A172 (cell line): Measurements from ENCODE around the gene SLC25A45. TPM values are rescaled to one million over a fixed set of nuclear protein-coding genes. Genes with fewer than 3 reads are reported as not detected.
A peak's percentile ranks its signal among the peaks of the same experiment; 100 is the strongest.
"Not testable (repeated sequence)": the region's sequence is repeated elsewhere in the genome, so short reads cannot be mapped to it uniquely, and the experiment has no call there.

Experiments used
- DNase-seq: peaks from one replicate; pipeline ENCODE4 v3.0.0-alpha.2; 2015; ENCODE audit warnings: low spot score
- total RNA-seq: library from RNA; depleted of rRNA; stranded (reverse); fragments of >200 nt; shearing (Covaris generic); gene quantifications from 2 replicates; pipeline ENCODE4 v1.2.3, GENCODE V29; 2014

The SLC25A45 gene
- total RNA-seq, 1 experiment from 2014 or later, result 7.0 TPM

DNA sequence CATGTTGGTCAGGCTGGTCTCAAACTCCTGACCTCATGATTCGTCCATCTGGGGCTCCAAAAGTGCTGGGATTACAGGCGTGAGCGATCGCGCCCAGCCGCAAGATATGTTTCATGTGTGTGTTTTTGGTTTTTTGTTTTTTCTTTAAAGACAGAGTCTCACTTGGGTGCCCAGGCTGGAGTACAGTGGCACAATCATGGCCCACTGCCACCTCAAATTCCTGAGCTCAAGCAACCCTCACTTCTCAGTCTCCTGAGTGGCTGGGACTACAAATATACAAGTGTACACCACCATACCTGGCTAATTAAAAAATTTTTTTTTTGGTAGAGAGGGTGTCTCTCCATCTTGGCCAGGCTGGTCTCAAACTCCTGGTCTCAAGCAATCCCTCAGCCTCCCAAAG lies 19.5 kb downstream of the SLC25A45 start:
- no peak for DNase-seq

DNA sequence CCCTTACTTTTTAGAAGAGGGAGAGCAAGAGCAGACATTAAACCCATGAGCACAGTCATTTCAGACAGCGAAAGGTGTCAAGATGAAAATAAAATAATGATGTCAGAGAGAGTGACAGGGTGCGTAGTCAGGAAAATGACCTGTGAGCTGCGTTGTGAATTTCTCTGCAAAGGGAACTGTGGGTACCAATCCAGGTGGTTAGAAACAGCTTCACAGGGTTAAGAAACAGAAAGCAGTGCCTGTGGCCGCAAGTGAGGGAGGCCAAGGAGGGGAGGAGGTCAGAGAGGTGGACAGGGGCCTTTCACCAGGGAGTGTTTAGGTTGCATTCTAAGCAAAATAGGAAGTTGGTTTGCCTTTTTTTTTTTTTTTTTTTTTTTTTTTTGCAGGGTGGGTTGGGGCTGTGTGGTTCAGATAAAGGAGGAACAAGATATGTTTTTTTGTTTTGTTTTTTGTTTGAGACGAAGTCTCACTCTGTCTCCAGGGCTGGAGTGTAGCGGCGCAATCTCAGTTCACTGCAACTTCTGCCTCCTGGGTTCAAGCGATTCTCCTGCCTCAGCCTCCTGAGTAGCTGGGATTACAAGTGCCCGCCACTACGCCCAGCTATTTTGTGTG lies 20.0 kb downstream of the SLC25A45 start:
- DNase-seq, result no peak

DNA sequence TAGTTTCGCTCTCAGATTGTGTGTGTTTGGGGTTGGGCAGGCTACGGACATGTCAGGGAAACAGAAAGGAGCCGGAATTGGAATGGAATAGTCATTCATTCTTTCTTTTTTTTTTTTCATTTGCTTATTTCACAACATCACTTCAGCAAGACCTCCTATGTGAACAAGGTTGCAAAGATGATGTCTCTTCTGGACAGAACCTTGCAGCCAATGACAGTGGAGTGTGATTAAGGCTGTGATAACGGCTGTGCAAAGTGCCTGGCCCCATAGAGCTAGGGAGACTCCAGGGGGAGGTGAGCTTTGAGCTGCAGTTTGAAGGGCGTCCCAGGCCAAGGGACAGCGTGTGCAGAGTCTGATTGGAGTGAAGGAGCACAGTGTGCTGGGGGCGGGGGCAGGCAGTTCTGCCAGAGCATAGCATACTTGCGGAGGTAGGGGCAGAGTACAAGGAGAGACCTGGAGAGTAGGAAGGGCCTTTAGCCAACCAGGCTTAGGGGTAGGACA lies 24.5 kb downstream of the SLC25A45 start:
- DNase-seq, result no peak

DNA sequence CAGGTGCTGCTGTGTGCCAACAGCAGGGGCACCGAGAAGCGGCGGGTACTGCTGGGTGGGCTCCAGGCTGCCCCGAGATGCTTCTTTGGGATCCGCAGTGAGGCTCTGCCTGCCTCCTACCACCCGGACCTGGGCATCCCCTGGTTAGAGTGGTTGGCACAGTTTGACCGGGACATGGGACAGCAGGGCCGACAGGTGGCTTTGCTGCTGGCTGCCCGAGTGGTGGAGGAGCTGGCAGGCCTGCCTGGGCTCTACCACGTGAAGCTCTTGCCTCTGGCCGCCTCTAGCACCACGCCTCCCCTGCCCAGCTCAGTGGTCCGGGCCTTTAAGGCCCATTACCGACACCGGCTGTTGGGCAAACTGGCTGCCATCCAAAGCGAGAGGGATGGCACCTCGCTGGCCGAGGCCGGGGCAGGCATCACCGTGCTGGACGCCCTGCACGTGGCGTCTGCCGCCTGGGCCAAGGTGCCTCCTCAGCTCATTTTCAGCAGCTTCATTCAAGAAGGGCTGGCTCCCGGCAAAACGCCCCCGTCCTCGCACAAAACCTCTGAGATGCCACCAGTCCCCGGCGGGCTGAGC lies 26.0 kb downstream of the SLC25A45 start:
- no peak for DNase-seq

DNA sequence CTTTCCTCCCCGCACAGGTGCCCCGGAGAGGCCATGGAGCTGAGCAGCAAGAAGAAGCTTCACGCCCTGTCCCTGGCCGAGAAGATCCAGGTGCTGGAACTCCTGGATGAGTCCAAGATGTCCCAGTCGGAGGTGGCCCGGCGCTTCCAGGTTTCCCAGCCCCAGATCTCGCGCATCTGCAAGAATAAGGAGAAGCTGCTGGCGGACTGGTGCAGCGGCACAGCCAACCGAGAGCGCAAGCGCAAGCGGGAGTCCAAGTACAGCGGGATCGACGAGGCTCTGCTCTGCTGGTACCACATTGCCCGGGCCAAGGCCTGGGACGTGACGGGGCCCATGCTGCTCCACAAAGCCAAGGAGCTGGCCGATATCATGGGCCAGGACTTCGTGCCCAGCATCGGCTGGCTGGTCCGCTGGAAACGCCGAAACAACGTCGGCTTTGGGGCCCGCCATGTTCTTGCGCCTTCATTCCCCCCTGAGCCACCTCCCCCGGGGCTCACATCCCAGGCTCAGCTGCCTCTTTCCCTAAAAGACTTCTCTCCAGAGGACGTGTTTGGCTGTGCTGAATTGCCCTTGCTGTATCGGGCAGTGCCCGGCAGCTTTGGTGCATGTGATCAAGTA lies 26.6 kb downstream of the SLC25A45 start:
- no peak for DNase-seq

DNA sequence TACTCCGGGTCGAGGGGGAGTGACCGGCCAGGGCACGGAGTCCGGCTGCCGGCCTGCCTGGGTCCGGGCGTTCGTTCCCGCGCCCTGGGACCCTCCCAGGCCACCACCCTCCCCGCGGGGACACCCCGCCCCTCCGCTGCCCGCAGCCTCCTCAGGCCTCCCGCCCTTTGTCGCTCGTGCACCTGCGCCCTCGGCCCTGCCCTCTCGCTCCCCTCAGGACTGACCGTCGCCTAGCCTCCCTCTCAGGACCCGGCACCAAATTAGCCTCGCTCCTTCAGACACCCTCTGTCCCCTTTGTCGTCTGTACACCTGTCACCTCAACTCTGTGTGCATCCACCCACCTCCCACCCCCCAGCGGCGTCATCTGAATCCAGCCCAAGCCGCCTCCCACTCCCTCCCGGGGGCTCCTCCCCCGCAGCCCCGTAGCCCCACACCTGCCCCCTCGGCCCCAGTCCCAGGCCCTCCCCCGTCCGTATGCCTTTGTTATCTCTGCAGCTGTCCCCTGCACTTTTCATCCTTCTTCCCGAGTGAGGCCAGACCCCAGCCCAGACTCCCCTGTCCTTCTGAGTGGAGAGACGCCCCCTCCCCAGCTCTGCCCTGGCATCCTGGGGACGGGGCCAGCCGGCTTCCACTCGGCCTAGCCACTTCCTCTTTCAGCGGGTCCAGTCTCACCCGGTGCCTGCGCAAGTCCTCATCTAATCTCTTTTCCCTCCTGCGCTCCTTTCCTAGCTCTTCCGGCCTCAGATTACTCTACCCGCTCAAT lies 27.3 kb downstream of the SLC25A45 start:
- DNase-seq, result no peak

DNA sequence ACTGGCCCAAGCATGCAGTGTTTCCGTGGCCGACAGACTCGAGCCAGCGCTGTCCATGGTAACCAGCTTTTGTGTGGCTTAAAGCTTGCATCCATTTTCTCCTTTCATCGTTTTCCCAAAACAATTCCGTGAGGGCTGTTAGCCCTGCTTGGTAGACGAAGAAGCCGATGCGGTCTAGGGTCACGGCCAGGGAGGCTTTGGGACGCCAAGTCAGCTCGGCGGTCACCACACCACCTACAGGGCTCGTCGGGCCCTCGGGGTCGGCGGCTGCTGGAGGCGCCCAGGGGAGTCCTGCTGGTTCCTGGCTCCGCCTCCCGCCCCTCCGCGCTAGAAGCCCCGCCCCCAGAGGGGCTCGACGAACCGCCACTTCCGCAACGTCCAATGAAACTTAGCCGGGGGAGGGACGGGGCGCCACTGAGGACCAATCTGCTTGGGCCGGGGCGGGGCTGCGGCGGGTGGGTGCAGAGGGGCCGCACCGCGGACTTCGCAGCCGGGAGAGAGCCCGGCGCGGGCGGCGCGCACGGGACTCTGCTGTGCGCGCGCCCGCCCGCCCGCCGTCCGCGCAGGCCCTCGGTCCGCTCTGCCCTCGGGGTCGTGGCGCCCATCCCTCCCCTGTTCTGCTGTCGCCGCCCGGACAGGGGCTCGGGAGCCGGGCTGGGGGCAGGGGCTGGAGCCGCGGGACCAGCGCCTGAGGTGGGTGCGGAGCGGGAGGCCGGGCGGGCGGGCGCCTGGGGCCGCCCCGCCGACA lies 28.0 kb downstream of the SLC25A45 start, which contains the start of gene TIGD3:
Gene TIGD3 (plus strand): TSS at position 487 of the 748 bp plus-strand sequence. CDS start 1,058 bp downstream, outside the sequence.
- peak; percentile 86 for DNase-seq

DNA sequence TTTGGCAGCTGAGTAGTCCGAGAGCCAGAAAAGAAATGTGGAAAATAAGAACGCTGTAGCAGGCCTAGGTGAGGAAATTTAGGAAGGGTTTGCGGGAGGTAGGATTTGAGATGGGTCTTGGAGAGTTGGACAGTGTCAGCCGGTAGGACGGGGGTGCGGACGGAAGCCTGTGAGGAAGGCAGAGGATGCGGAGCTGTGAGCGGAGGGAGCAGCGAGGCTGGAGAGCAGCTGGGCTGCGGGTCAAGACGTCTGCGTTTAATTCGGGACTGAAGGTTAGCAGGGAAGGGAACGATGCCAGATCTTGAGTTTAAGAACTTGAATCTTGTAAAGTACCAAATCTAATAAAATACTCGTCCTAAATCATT lies 28.6 kb downstream of the SLC25A45 start:
- DNase-seq, result no peak

DNA sequence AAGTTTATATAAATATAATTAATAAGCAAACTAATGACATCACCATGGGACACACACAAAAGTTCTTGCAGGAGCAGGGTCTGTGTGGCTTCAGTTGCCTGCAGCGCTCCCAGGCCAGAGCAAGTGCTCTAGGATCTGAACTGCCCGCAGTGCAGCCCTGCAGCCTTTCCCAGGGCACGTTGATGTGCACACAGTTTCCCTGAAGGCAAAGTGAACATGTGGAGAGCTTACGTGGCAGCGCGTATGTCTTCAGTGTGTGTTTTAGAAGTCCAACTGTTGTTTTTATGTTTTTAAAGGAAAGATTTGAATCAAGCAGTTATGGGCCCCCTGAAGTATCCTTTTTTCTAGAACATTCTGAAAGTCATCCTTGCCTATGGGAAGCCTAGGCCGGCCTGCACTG lies 29.1 kb downstream of the SLC25A45 start:
- no peak for DNase-seq

DNA sequence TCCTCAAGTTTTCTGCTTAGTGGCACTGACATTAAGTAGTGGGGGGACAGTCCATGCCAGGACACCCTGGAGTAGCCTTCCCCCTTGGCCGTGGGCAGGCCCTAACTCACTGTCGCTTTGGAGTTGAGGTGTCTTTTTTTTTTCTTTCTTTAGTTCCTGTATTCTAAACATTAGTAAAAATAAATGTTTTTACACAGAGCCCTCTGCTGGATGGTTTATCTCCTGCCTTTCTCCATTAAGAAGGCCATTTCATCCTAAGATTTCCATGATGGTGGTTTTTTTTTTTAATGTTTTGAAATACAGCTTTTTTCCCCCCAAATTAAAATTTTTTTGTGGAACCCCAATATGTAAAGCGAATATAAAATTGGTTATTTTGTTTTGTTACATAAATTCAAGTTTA lies 29.7 kb downstream of the SLC25A45 start:
- DNase-seq, result no peak

DNA sequence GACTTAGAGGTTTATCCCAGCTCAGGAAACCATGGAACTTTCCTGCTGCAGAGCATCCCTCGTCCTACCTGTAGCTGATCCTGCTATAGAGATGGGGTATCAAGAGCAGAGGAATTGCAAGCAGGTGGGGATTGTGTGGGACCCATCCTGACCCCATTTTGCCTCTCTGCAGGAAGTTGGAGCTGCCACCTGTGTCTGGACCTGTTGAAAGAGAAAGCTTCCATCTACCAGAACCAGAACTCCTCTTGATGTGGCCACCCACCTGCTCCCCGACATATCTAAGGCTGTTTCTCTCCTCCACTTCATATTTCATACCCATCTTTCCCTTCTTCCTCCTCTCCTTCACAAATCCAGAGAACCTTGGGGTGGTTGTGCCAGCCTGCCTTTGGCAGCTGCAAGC lies 30.9 kb downstream of the SLC25A45 start:
- DNase-seq, result no peak

DNA sequence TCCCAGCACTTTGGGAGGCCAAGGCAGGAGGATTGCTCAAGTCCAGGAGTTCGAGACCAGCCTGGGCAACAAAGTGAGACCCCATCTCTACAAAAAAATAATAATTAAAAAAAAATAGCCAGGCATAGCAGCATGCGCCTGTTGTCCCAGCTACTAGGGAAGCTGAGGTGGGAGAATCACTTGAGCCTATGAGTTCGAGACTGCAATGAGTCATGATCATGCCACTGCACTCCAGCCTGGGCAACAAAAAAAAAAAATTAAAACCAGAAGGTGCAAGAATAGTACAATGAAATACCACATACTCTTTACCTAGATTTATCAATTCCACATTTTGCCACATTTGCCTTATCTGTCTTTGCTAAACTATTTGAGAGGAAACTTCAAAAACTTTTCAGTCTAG lies 40.6 kb downstream of the SLC25A45 start:
- DNase-seq, result no peak

DNA sequence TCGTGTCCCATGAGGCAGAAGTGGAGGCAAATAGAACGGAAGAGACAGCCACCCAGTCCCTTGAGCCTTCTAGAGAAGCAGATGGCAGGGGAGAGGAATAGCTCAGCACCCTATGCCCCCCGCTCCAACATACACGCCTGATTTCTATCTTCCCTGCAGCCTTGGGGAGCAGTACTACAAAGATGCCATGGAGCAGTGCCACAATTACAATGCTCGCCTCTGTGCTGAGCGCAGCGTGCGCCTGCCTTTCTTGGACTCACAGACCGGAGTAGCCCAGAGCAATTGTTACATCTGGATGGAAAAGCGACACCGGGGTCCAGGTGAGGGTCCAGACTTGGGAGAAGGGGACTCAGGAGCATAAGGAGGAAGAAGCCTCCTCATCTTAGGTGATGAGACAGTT lies 42.2 kb downstream of the SLC25A45 start:
- DNase-seq, result no peak

DNA sequence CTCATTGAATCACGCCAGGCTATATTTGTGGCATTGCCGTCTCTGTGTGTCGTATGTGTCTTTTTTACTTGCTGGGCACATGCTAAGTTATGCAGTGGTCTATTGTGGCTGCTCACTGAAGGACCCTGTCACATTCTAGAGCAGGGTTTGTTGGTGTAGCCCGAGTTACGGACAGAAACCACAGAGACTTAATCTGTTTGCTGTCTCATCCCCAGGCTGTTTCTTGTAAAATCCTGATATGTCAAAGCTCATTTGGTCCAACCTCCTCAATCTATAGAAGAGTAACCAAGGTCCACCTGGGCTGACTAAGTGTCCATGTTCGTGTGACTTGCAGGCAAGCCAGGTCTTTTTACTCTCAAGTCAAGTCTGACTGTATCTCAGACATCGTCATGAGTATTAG lies 43.8 kb downstream of the SLC25A45 start:
- no peak for DNase-seq

DNA sequence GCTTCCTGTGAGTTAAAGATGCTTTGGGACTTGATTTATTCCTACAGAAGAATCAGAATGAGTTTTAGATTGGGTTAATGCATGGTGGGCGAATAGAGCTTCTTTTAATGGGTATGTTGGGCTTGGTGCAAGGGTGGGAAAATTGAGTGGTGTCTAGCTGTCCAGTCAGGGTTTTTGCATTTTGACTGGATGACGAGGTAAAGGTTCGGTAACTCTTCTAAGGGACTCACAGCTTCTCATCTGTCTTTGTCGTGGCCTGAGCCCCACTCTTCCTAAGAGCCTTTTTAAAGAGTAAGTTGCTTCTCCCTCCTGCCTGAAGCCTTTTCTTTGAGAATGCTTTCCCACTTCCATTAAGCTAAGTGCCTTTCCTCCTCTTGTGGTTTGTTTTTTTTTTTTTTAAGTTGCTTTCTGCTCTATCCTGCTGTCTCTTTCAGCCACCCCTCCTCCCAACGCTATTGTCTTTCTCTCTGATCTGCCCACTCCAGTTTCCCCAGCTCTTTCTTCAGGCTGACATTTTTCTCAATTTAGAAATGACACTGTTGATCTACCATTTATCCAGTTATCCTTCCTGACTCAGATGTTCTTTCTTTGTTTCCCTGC lies 47.6 kb downstream of the SLC25A45 start:
- DNase-seq, result no peak

DNA sequence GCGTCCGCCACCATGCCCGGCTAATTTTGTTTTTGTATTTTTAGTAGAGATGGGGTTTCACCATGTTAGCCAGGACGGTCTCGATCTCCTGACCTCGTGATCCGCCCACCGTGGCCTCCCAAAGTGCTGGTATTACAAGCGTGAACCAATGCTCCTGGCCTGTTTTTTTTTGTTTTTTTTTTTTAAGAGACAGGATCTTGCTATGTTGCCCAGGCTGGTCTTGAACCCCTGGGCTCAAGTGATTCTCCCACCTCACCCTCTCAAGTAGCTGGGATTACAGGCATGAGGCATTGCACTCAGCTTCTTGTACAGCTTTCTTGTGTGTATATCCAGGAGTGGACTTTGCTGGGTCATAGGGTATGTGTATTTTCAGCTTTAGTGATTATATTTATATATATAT lies 49.9 kb downstream of the SLC25A45 start:
- not testable (repeated sequence) for DNase-seq

DNA sequence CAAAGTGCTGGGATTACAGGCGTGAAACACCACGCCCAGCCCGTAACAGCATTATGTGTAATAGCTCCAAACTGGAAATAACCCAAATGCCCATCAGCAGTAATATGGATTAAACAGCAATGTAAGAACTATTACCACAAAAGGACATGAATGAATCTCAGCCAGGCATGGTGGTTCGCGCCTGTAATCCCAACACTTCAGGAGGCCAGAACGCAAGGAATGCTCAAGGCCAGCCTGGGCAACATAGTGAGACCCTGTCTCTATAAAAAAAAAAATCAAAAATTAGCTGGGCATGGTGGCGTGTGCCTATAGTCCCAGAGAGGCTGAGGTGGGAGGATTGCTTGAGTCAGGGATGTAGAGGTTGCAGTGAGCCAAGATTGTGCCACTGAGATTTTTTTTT lies 51.9 kb downstream of the SLC25A45 start:
- no peak for DNase-seq

DNA sequence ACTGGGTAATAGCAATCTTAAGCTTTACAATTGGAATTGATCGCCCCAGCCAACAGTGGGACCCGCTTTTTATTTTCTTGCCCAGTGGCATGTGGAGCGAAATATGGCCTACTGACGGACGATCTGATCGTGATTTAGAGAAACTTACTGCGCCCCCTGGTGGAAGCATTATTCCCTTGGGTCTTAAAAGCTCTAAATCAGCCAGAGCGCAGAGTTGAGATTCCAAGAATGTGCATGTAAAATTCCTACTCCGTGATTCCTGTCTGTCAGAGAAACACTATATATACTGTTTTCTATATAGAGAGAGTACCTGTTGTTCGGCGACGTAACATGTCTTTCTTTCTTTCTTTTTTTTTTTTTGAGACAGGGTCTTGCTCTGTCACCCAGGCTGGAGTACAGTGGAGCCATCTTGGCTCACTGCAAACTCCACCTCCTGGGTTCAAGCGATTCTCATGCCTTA lies 52.5 kb downstream of the SLC25A45 start:
- DNase-seq, result peak; percentile 87

DNA sequence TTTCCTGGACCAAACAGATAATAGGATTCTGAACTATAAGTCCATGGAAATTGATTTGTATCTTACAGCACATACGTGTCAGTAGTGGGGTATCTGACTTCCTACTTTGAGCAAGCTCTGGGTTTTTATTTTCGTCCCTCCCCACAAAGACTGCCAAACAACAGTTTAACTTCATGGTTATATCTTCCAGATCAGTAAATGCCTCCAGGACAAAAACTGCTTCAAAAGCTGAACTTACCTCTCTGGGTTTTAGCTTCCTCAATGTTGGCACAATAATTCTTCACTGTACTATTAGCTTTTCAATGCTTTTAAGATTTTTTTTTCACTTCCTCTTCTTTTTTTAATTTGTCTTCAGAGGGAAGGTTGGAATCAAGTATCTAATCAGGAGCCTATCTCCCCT lies 53.0 kb downstream of the SLC25A45 start:
- DNase-seq, result no peak

DNA sequence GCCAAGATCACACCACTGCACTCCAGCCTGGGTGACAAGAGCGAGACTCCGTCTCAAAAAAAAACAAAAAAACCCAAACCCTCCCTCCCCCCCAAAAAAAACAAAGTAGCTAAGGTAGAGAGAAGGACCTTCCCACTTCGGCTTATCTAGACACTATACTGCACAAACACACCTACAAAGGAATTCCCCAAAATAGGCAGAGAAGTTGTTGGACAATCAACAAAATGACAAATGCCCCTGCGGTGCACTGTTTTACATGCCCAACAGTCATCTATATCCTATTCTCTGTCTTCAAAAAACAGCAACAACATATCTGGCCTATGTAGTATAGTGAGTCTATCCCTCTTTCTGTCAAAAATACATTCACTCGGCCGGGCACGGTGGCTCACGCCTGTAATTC lies 55.4 kb downstream of the SLC25A45 start:
- DNase-seq, result no peak

DNA sequence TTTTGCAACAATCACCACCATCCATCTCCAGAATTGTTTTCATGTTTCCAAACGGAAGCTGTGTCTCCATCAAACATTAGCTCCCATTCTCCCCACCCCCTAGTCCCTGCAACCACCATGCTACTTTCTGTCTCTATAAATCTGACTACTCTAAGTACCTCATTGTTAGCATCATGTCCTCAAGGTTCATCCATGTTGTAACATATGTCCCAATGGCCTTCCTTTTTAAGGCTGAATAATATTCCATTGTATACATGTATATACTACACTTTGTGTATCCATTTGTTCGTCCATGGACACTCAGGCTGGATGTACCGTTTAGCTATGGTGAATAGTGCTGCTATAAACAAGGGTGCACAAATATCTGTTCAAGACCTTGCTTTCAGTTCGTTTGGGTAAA lies 57.0 kb downstream of the SLC25A45 start:
- DNase-seq, result no peak
